CD4-positive, alpha-beta T cell treated with Interleukin-6 for 4 hours (primary cell): ENCODE results near the gene FLT3.
"Not testable (repeated sequence)": the region's sequence is repeated elsewhere in the genome, so short reads cannot be mapped to it uniquely, and the experiment has no call there.

ENCODE experiments used
- DNase-seq: peaks from one replicate; pipeline ENCODE4 v3.0.0-alpha.2; 2020; ENCODE audit warnings: mixed read lengths

Gene FLT3

DNA sequence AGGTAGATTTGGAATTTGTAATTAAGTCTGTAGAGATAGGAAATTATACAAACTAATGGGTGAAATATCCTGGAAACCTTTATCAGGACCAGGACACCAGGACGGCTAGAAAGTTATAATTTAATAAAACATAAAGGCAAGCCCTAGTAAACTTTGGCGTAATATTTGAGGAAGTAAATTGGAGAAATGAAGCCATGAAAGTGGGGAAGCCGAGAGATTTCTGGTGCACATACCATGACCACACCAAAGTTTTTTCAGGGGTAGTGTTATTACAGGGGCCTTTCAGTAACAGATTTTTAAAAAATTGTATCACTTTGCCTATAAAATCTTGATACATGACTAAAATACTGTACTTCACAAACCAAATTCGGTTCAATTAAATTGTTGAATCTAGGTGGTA, 57.2 kb downstream of the FLT3 start:
- no peak for DNase-seq

DNA sequence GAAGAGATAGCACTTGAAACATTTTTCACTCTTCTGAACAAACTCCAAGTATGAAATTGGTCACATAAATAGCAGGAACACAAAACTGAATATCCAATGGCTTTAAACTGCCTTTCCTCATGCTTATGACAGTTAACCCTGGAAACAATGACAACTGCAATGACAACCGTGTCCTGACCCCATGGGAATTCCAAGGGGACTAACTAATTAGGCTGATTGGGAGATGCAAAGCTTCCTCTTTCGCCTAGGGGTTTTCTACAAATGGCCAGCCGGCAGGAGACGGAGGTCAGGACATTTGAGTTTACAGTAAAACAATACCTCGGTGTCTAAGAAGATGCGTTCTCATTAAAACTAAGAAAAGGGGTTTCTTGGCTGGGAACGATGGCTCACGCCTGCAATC, 58.9 kb downstream of the FLT3 start:
- no peak for DNase-seq

DNA sequence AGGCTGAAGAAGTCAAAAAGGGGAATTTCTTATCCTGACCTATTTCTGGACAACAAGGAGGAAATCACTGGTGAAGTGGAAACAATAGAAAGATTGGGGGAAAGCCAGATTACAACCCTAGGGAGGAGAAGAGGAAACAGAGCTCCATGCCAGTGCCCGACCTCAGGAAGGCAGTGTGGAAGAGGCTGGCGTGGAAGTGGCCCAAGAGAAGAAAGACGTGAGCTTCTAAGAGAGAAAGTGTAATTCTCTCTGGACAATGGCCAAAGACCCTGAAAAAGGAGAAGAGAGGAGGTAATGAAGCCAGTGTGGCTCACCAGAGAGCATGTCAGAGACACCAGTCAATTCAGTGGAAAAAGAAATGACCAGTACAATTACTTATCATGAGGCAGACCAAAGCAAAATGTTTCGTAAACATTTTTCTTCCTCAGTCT, 59.3 kb downstream of the FLT3 start:
- DNase-seq = no peak

GRCh38 chr13:28037399-28037798, 63.0 kb downstream of the FLT3 start:
- no peak for DNase-seq

DNA sequence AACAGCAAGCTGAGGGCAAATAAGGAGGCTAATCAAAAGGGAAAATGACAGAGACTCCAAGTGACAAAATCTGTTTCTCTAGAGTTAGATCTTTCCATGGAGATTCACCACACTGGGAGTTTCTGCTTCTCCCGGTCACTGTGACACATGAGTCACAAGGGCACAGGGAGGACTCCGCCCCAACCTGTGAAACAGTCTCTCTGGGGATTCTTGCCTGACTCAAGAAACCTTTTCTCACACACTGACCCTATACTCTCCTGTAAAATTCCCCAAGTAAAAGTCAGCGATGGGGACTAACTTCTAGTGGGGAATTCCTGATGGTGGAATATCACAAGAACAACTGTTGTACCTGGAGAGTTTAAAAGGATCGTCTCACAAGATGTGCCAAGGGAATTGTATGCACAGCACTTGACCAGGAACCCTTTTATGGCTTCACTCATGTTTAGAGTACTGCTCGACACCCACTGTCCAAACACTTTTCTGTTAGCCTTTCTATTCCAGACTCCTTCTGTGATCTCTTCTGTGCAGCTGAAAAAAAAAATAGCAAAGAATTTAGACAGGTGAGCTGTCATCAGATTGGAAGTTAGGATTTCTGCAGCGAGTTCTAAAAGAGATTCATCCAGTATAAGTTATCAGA, 65.1 kb downstream of the FLT3 start:
- no peak for DNase-seq

GRCh38 chr13:28033894-28034655, 66.3 kb downstream of the FLT3 start:
- DNase-seq = no peak

DNA sequence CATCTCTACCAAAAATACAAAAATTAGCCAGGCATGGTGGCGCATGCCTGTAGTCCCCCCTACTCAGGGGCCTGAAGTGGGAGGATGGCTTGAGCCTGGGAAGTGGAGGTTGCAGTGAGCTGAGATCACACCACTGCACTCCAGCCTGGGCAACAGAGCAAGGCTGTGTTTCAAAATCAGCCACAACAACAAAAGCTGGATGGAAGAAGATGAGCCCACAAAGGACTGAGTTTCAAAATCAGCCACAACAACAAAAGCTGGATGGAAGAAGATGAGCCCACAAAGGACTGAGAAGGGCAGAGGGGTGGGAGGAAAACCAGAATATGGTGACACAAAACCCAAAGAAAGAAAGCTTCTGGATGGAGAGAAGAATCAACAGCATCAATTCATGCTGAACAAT, 67.9 kb downstream of the FLT3 start:
- DNase-seq = not testable (repeated sequence)

DNA sequence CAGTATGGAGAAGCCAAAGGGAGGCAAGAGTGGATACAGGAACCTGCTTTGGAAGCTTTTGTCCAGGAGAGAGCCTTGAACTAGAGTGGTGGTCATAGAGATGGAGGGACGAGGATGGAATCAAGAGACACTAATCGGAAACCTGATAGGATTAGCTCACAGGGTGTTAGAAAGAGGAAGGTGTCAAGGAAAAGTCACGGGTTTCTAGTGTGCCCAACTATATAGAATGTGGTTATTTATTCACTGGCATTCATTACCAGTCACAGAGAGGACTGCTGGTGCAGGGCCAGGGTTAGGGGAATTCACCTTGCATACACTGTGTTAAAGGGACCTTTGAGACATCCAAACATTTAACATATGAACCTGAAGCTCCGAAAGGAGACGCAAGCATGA, 68.5 kb downstream of the FLT3 start:
- DNase-seq = no peak

- peak; percentile 2 for DNase-seq
These were observed 69.0 kb downstream of the FLT3 start for GRCh38 chr13:28031220-28031895.

GRCh38 chr13:28027607-28028364, 72.6 kb downstream of the FLT3 start:
- no peak for DNase-seq

DNA sequence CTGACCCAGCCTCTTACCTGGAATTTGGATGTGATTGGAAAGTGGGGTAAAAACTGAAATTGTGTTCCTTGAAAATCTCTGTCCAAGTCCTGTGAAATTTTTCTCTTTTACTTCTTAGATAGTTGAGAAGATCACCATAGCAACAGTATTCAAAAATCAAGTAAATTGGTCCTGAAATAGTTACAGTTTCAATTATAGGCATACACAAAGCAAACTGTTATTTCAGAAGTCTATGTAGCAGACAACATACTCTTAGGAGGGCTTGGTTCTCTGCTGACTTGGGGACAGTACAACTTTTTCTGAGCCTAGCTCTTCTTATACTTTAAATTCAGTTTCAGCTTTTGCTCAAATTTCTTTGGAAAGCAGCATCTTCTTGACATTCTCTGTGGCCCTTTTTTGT, 73.3 kb downstream of the FLT3 start:
- no peak for DNase-seq

GRCh38 chr13:28026508-28026907, 73.9 kb downstream of the FLT3 start:
- DNase-seq = no peak

- no peak for DNase-seq
These were observed 77.4 kb downstream of the FLT3 start for GRCh38 chr13:28022848-28023518.

DNA sequence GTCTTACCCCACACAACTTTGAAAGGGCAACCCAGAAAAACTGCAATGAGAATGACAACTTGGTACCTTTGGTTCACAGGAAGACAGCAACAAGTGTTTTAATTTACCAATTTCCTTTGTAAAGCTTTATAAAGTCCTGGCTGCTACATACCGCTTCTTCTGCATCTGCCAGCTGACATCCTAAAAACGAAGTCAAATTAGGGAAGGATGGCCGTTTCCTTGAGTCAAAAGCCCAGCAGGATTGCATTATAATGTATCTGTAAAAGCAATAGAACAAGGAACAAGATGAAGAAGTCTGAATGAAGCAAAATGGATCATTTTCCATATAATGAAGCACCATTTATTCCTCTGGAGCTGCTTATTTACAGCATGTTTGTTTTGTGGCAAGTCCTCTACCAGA, 86.1 kb downstream of the FLT3 start:
- DNase-seq = no peak

DNA sequence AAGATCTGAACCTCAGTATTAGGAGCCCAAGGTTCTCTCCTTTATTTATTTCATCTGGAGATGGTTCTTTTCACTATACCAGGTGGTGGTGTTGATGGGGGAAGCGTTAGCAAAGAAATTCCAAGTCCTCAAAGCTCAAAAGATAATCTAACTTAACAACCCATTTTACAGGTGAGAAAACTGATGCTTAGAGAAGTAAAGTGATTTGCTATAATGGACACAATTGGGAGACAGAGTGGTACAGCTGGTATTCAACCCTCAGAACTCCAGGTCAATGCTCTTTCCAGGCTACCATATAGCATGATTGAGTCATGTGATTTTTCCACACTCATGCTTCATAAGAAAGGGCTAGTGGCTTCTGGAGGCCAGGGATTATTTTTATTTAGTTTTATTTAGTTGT, 86.9 kb downstream of the FLT3 start:
- no peak for DNase-seq

DNA sequence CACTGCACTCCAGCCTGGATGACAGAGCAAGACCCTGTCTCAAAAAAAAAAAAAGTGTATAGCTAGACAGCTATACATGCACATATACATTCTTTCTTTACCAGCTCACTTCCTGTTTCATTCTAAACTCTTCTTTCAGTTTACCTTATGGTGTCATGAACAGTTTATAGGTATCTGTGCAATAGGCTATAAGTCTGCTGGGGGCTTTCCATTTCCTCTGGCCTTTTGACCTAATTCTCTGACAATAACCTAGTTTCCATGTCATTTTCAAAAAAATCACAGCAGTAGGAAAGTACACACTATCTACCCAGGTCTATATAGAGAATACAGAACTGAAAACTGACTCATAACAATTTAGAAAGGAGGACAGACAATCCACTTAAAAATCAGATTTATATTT, 87.5 kb downstream of the FLT3 start:
- DNase-seq = no peak

GRCh38 chr13:28012383-28012782, 88.0 kb downstream of the FLT3 start:
- DNase-seq = no peak

DNA sequence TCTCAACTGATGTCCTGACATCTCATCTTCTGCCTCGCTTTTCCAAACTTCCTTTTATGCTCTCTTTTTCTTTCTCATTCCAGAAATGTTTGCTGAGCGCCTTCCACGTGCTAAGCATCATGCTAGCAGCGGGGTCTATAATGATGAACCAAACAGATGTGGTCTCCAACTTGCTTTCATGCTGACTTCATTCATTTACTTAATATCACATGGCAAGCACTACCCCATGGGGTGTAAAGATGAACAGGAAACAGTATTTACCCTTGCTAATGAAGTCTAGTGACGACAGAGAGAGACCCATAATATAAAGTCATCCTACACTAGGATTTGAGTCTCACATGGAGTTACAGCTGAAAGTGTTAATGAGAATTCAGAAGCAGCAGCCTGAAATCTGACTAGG, 90.3 kb downstream of the FLT3 start:
- no peak for DNase-seq

GRCh38 chr13:28005016-28005415, 95.4 kb downstream of the FLT3 start:
- DNase-seq = not testable (repeated sequence)

DNA sequence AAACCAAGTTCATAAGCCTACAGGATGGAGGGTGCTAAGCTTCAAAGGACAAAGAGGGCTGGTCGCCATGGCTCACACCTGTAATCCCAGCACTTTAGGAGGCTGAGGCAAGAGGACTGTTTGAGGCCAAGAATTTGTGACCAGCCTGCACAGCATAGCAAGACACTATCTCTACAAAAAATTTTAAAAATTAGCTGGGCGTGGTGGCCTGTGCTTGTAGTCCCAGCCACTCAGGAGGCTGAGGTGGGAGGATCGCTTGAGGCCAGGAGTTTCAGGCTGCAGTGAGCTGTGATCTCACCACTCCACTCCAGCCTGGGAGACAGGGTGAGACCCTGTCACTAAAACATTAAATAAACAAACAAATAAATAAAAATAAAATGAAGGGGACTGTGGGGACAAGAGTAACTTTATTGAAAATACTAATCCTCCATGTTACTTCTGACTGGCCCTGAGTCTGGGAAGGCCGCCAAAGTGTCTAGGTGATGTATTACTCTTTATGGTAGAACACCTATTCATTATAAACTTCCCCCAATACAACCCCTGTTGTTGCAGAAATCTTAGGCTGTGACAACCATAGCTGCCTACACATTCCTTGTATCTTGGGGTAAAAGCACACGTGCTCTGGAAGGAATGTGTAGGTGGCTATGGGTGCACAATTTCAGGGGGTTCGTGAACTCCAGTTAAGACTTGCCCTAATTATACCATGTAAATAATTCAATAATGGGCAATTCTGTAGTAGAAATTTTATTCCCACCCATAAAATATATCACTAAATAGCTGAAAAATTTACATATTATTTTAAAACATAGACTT, 97.3 kb downstream of the FLT3 start:
- DNase-seq = no peak

GRCh38 chr13:28001837-28002473, 98.4 kb downstream of the FLT3 start:
- DNase-seq = no peak
